Uterus (tissue), 2 donors: ENCODE data around the gene P2RX3.
A peak's percentile ranks its signal among the peaks of the same experiment; 100 is the strongest.

Experiments used
- CTCF ChIP-seq, 4 experiments: fragments of 200-600 bp in 2 of 4; fragments of 450-650 bp in 2 of 4; sonication (generic) in 2 of 4; IDR thresholded peaks; one replicate each; pipeline ENCODE4 v1.5.1; 2016 to 2019; ENCODE audit warnings: antibody characterized with exemption in 4 of 4, mild to moderate bottlenecking in 2 of 4, moderate library complexity in 1 of 4
- POLR2A ChIP-seq, 2 donors: fragments of 450-650 bp; IDR thresholded peaks; one replicate each; pipeline ENCODE4 v1.6.1; 2016; ENCODE audit warnings: antibody characterized with exemption in 2 of 2, mild to moderate bottlenecking in 1 of 2, moderate library complexity in 1 of 2

- peak; percentile 89 to 95 for TF ChIP-seq POLR2A (IDR thresholded peaks at IDR 0.05)
- no peak for TF ChIP-seq CTCF (IDR thresholded peaks at IDR 0.05)
These were observed 13.0 kb upstream of the P2RX3 start, which contains the start of gene TNKS1BP1 for GRCh38 chr11:57324886-57325734.
